LNCaP clone FGC (cell line): ENCODE data around the gene DAPK1.

Experiments used
- DNase-seq: peaks from one replicate; pipeline ENCODE4 v3.0.0-alpha.2; 2011; ENCODE audit warnings: low read depth
- H3K4me3 ChIP-seq: 2 replicates; pipeline ENCODE4 v1.5.1; 2011; ENCODE audit warnings: mild to moderate bottlenecking, low read depth, low read length, control low read depth
- TF ChIP-seq, protein P1 (sequence below): IDR thresholded peaks from 2 replicates; pipeline ENCODE4 v1.5.1; 2012; ENCODE audit warnings: mild to moderate bottlenecking; ENCODE audit not compliant: control insufficient read depth, insufficient read depth; ENCODE audit errors: extremely low read depth

The DAPK1 gene

GRCh38 chr9:87593359-87593980 is 95.8 kb downstream of the DAPK1 start:
- no peak for DNase-seq
- TF ChIP-seq, protein P1, sequence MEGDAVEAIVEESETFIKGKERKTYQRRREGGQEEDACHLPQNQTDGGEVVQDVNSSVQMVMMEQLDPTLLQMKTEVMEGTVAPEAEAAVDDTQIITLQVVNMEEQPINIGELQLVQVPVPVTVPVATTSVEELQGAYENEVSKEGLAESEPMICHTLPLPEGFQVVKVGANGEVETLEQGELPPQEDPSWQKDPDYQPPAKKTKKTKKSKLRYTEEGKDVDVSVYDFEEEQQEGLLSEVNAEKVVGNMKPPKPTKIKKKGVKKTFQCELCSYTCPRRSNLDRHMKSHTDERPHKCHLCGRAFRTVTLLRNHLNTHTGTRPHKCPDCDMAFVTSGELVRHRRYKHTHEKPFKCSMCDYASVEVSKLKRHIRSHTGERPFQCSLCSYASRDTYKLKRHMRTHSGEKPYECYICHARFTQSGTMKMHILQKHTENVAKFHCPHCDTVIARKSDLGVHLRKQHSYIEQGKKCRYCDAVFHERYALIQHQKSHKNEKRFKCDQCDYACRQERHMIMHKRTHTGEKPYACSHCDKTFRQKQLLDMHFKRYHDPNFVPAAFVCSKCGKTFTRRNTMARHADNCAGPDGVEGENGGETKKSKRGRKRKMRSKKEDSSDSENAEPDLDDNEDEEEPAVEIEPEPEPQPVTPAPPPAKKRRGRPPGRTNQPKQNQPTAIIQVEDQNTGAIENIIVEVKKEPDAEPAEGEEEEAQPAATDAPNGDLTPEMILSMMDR = no peak
- no peak overlapping the region for H3K4me3 ChIP-seq

DNA sequence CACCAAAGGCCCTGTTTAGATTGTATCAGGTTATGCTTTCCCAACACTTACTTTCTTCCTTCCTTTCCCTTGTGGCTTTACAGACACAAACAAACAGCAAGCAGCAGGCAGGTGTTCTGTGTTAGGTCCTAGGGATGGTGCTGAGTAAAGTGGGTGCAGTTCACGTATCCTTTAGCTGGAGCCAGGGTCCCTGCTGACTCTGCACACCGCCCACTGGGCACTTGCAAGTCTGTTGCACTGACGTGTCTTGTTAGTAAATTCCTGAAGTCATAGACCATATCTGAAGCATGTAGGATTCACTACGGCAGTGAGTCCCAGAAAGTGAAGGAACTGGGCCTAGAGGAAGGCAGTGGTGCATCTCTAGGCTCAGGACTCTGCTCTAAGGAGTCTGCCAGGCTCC is 96.5 kb downstream of the DAPK1 start:
- no peak overlapping the region for H3K4me3 ChIP-seq
- no peak for DNase-seq
- TF ChIP-seq, protein P1 = no peak

- no peak for DNase-seq
- TF ChIP-seq, protein P1 = no peak
These were observed 97.0 kb downstream of the DAPK1 start for GRCh38 chr9:87594662-87595061.

DNA sequence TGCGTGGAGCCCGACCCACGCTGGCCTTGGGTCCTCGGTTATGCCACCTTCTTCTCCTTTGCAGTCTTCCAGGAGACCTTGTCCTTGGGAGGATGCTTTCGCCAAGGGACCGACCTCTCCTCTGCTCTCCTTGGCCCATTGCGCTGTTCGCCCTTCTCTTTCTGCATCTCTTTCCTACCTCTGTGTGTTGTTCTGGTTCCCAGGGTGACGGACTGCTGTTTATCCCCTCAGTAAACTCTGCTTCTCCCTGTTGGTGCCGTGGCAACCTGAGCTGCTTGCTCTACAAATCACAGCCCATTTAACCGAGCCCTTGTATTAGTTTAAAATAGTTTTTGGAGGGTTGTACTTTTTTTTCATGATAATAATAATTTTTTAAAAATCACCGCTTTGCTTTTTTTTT is 97.9 kb downstream of the DAPK1 start:
- TF ChIP-seq, protein P1 = no peak
- H3K4me3 ChIP-seq = no peak overlapping the region
- no peak for DNase-seq

More at GRCh38 chr9:87594662-87595061, 97.0 kb downstream of the DAPK1 start:
- H3K4me3 ChIP-seq = no peak overlapping the region

DNA sequence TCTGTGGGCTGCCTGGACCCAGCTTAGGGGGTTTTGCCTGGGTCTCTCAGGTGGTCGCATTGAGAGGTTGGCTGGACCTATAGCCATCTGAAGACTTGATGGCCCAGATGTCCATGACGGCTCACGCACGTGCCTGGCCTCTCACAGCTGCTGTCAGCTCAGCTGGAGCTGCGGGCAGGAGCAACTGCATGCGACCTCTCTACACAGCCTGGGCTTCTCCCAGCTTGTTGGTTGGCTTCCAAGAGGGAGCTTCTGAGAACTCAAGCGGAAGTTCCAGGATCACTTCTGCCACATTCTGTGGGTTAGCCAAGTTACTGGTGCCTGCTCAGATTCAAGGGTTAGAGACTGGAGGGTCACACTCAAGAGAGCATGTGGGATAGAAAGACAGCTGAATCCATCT is 99.2 kb downstream of the DAPK1 start:
- no peak overlapping the region for H3K4me3 ChIP-seq
- DNase-seq = no peak
- TF ChIP-seq, protein P1 = no peak

DNA sequence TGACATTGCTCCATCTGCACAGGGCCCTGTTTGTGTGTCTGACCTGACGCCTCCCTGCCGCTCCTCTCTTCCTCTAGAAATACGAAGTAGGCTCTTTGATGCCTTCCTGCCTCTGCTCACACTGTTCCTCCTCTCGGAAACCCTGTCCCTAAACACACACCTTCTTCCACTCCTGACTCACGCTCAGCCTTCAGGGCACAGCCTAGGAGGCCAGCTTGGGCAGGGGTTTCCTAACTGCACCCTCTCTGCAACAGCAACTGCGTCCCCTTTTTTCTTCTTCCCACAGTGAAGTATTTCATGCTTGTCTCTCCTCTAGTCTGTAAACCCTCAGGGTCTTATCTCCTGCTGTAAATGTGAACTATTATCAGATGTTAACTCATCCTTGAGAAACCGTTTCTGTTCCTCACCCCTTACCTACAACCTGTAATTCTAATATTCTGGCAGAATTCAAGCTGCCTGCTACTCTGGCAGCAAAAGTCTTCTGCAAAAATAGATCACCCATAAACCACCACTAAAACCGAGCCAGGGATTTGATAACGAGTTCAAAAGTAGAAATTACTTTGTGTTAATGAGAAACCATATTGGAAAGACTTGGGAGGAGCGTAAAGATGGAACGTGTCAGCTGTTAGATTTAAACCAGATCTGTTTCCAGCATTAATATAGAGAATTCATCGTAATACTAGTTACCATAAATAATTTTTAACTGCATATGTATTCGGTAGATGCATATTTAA is 100.2 kb downstream of the DAPK1 start:
- H3K4me3 ChIP-seq = no peak overlapping the region
- TF ChIP-seq, protein P1 = no peak
- no peak for DNase-seq

DNA sequence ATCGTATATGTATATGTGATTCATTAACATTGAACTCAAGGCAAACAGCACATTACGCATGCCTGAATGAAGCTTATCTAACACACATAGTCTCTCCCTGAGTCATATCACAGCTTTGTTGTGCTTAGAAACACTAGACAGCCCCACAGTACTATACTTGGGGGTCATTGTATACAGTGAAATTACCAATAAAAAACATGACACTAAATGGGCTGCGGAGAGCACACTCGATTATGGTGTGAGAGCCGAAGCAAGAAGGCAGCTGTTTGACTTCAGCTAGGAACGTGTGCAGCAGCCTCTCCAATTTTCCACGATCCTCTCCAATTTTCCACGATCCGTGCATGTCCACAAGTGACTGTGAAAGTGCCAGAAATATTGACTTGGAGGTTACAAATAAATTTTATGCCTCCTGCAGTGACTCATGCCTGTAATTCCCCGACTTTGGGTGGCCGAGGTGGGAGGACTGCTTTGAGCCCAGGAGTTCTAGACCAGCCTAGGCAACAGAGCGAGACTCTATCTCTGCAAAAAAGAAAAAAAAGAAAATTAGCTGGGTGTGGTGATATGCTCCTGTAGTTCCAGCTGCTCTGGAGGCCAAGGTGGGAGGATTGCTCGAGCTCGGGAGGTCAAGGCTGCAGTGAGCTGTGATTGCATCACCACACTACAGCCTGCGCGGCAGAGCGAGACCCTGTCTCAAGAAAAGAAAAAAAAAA is 102.4 kb downstream of the DAPK1 start:
- H3K4me3 ChIP-seq = no peak overlapping the region
- TF ChIP-seq, protein P1 = no peak
- DNase-seq = no peak
